WTC11 (cell line): Measurements from ENCODE around the gene EVC. TPM values are rescaled to one million over a fixed set of nuclear protein-coding genes. Genes with fewer than 3 reads are reported as not detected.

Experiments
- ATAC-seq: fragments of 200-7000 bp; cut with Tn5 transposase; 2 replicates; pipeline ENCODE4 v1.10.0; 2021; ENCODE audit warnings: mild to moderate bottlenecking, moderate library complexity
- CTCF ChIA-PET: fragments of 300-600 bp; sonication (Branson Sonifier 250); formaldehyde crosslinking; loops from one replicate; lab custom pipeline; 2021; ENCODE audit warnings: antibody characterized with exemption; lab: Charles Lee
- POLR2A ChIA-PET: fragments of 350-600 bp; sonication (Branson Sonifier 250); formaldehyde crosslinking; loops from one replicate; lab custom pipeline; 2021; ENCODE audit warnings: antibody characterized with exemption; lab: Charles Lee
- DNase-seq: peaks from one replicate; pipeline ENCODE4 v3.0.0; 2021; ENCODE audit warnings: low spot score
- H3K27ac Mint-ChIP-seq: 2 replicates; pipeline ENCODE4 v1.8.0; 2021; ENCODE audit warnings: mixed read lengths
- H3K27me3 Mint-ChIP-seq: 2 replicates; pipeline ENCODE4 v1.8.0; 2021; ENCODE audit warnings: low read depth, mild to moderate bottlenecking, moderate library complexity, mixed read lengths
- H3K36me3 Mint-ChIP-seq: 2 replicates; pipeline ENCODE4 v1.8.0; 2021; ENCODE audit warnings: mixed read lengths
- H3K4me1 Mint-ChIP-seq: 2 replicates; pipeline ENCODE4 v1.8.0; 2022; ENCODE audit warnings: mixed read lengths
- H3K4me3 Mint-ChIP-seq: 2 replicates; pipeline ENCODE4 v1.8.0; 2021; ENCODE audit warnings: mild to moderate bottlenecking, moderate library complexity, mixed read lengths
- H3K9me3 Mint-ChIP-seq: 2 replicates; pipeline ENCODE4 v1.8.0; 2021; ENCODE audit warnings: mixed read lengths
- AR ChIP-seq: fragments of 250-450 bp; sonication (Bioruptor Pico); IDR thresholded peaks from 2 replicates; pipeline ENCODE4 v1.9.0; 2021; ENCODE audit warnings: mild to moderate bottlenecking
- ATF2 ChIP-seq: sonication (generic); formaldehyde crosslinking; IDR thresholded peaks from 2 replicates; pipeline ENCODE4 v1.8.1; 2022; ENCODE audit warnings: low read depth, missing genetic modification reagents, borderline replicate concordance
- CDX4 ChIP-seq: fragments of 250-450 bp; sonication (Bioruptor Pico); IDR thresholded peaks from 2 replicates; pipeline ENCODE4 v1.9.0; 2021; ENCODE audit warnings: moderate library complexity, mild to moderate bottlenecking, inconsistent platforms, borderline replicate concordance
- E2F1 ChIP-seq: sonication (generic); formaldehyde crosslinking; IDR thresholded peaks from 2 replicates; pipeline ENCODE4 v1.8.0; 2022; ENCODE audit warnings: mild to moderate bottlenecking, missing genetic modification reagents
- FOXP1 ChIP-seq: sonication (generic); formaldehyde crosslinking; IDR thresholded peaks from 2 replicates; pipeline ENCODE4 v1.8.0; 2022; ENCODE audit warnings: missing genetic modification reagents, mild to moderate bottlenecking, moderate library complexity, borderline replicate concordance
- FOXP4 ChIP-seq: sonication (generic); formaldehyde crosslinking; IDR thresholded peaks from 2 replicates; pipeline ENCODE4 v1.8.0; 2022; ENCODE audit warnings: mild to moderate bottlenecking, missing genetic modification reagents
- GTF2I ChIP-seq: fragments of 250-450 bp; sonication (Bioruptor Pico); conservative IDR thresholded peaks from 2 replicates; pipeline ENCODE4 v1.4.0; 2021; ENCODE audit warnings: mild to moderate bottlenecking
- IRF2 ChIP-seq: sonication (generic); formaldehyde crosslinking; IDR thresholded peaks from 2 replicates; pipeline ENCODE4 v1.8.0; 2022; ENCODE audit warnings: low read depth, missing genetic modification reagents, borderline replicate concordance
- JAZF1 ChIP-seq: fragments of 250-450 bp; sonication (Bioruptor Pico); IDR thresholded peaks from 2 replicates; pipeline ENCODE4 v1.9.0; 2021; ENCODE audit warnings: moderate library complexity, mild to moderate bottlenecking, inconsistent platforms
- NR1H2 ChIP-seq: sonication (generic); formaldehyde crosslinking; IDR thresholded peaks from 2 replicates; pipeline ENCODE4 v1.9.0; 2021; ENCODE audit warnings: mild to moderate bottlenecking, moderate library complexity, missing genetic modification reagents
- TP53 ChIP-seq: sonication (generic); formaldehyde crosslinking; IDR thresholded peaks from 2 replicates; pipeline ENCODE4 v1.8.1; 2023; ENCODE audit warnings: mild to moderate bottlenecking, missing genetic modification reagents
- ZNF396 ChIP-seq: fragments of 250-450 bp; sonication (Bioruptor Pico); IDR thresholded peaks from 2 replicates; pipeline ENCODE4 v1.8.0; 2021; ENCODE audit warnings: mild to moderate bottlenecking, moderate library complexity, borderline replicate concordance
- ZNF416 ChIP-seq: fragments of 250-450 bp; sonication (Bioruptor Pico); IDR thresholded peaks from 2 replicates; pipeline ENCODE4 v1.9.0; 2021; ENCODE audit warnings: mild to moderate bottlenecking, inconsistent platforms
- ZNF423 ChIP-seq: fragments of 250-450 bp; sonication (Bioruptor Pico); IDR thresholded peaks from 2 replicates; pipeline ENCODE4 v2.1.2; 2022; ENCODE audit warnings: mild to moderate bottlenecking, moderate library complexity
- total RNA-seq: library from RNA; stranded (reverse); gene quantifications from 3 replicates; pipeline ENCODE4 v1.2.3, GENCODE V29; 2021
- TF ChIP-seq, protein P1 (sequence below): sonication (generic); formaldehyde crosslinking; IDR thresholded peaks from 2 replicates; pipeline ENCODE4 v1.8.0; 2023; ENCODE audit warnings: missing genetic modification reagents
- TF ChIP-seq, protein P2 (sequence below): fragments of 200-600 bp; IDR thresholded peaks from 2 replicates; pipeline ENCODE4 v1.8.0; 2022; ENCODE audit warnings: antibody characterized with exemption
- TF ChIP-seq, protein P3 (sequence below): sonication (generic); formaldehyde crosslinking; IDR thresholded peaks from 2 replicates; pipeline ENCODE4 v1.8.1; 2023; ENCODE audit warnings: mild to moderate bottlenecking, missing genetic modification reagents
- TF ChIP-seq, protein P4 (sequence below): fragments of 250-450 bp; sonication (Bioruptor Pico); IDR thresholded peaks from 2 replicates; pipeline ENCODE4 v1.9.0; 2021; ENCODE audit warnings: mild to moderate bottlenecking

The EVC gene
- total RNA-seq, 1 experiment from 2014 or later = 12.5 TPM

DNA sequence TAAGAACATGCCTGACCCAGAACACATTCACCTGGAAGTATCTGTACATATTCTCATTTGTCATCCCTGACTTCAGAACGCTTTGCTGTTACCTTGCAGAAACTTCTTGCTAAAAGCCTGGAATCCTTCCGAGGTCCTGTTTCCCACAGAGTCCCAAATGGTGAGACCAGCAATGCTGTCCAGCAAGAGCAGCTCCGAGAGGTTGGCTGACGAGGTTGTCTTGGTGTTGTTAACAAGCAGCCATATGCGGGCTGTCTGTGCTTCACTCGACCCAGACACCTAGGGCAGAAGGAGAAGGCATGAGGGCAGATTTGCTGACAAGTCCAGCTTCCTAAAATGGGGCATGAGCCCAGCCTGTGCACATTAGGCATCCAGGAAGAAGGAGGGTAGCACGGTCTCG lies 21.9 kb upstream of the EVC start:
- CTCF ChIA-PET = no interaction called here
- DNase-seq = no peak
- Mint-ChIP-seq H3K4me3 (no peak overlapping the region), H3K36me3 (peaks cover 37% of the 10 kb centered on the region), H3K4me1 (no peaks in the 10 kb centered on the region), H3K9me3 (no peaks in the 10 kb centered on the region), H3K27me3 (no peaks in the 10 kb centered on the region), H3K27ac (no peak overlapping the region)
- no peak for ATAC-seq
- POLR2A ChIA-PET = no interaction called here
- TF ChIP-seq ZNF416 (CRISPR knock-in tag) = no peak
- TF ChIP-seq FOXP1 = no peak
- TF ChIP-seq ZNF396 (CRISPR knock-in tag) = no peak
- no peak for TF ChIP-seq E2F1
- no peak for TF ChIP-seq NR1H2 (CRISPR knock-in tag)

GRCh38 chr4:5691491-5692132 lies 19.4 kb upstream of the EVC start:
- no peak for TF ChIP-seq CDX4
- TF ChIP-seq, protein P1, sequence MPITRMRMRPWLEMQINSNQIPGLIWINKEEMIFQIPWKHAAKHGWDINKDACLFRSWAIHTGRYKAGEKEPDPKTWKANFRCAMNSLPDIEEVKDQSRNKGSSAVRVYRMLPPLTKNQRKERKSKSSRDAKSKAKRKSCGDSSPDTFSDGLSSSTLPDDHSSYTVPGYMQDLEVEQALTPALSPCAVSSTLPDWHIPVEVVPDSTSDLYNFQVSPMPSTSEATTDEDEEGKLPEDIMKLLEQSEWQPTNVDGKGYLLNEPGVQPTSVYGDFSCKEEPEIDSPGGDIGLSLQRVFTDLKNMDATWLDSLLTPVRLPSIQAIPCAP (CRISPR knock-in tag) = no peak
- no peak for TF ChIP-seq ATF2
- TF ChIP-seq, protein P2, sequence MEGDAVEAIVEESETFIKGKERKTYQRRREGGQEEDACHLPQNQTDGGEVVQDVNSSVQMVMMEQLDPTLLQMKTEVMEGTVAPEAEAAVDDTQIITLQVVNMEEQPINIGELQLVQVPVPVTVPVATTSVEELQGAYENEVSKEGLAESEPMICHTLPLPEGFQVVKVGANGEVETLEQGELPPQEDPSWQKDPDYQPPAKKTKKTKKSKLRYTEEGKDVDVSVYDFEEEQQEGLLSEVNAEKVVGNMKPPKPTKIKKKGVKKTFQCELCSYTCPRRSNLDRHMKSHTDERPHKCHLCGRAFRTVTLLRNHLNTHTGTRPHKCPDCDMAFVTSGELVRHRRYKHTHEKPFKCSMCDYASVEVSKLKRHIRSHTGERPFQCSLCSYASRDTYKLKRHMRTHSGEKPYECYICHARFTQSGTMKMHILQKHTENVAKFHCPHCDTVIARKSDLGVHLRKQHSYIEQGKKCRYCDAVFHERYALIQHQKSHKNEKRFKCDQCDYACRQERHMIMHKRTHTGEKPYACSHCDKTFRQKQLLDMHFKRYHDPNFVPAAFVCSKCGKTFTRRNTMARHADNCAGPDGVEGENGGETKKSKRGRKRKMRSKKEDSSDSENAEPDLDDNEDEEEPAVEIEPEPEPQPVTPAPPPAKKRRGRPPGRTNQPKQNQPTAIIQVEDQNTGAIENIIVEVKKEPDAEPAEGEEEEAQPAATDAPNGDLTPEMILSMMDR = no peak
- no peak for TF ChIP-seq GTF2I (CRISPR knock-in tag)
- no peak for TF ChIP-seq ZNF423
- no peak for TF ChIP-seq AR
- peak overlapping the region; percentile 57; the same call in 1 of the 2 replicates for H3K27ac Mint-ChIP-seq
- no peaks in the 10 kb centered on the region for H3K9me3 Mint-ChIP-seq
- DNase-seq (no peak), ATAC-seq (no peak)
- POLR2A ChIA-PET = no interaction called here
- no peaks in the 10 kb centered on the region for H3K27me3 Mint-ChIP-seq
- peaks cover 19% of the 10 kb centered on the region for H3K36me3 Mint-ChIP-seq
- no peak overlapping the region for H3K4me3 Mint-ChIP-seq
- CTCF ChIA-PET = no interaction called here
- H3K4me1 Mint-ChIP-seq = no peaks in the 10 kb centered on the region

DNA sequence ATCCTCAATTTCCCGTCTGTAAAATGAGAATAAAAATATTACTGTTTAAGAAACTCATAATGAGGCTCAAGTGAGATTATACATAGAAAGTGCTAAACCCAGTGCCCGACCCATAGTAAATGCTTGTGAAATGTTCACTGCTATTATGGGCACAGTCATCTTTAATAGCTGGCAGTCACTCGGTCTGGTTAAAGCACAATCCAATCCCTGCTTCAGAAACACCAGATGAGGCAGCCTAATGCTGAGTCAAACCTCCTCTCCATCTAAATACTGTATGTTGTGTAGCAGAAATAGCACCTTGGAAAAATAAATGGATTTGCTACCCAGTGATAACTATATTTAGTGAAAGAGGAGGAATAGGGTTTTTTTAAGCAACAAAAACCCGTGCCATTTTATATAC lies 17.1 kb upstream of the EVC start:
- Mint-ChIP-seq H3K36me3 (peaks cover 9% of the 10 kb centered on the region), H3K9me3 (no peaks in the 10 kb centered on the region), H3K4me3 (no peak overlapping the region), H3K4me1 (no peaks in the 10 kb centered on the region), H3K27ac (no peak overlapping the region), H3K27me3 (no peaks in the 10 kb centered on the region)
- ChIA-PET POLR2A (no interaction called here), CTCF (no interaction called here)
- no peak for DNase-seq
- ATAC-seq = no peak
- TF ChIP-seq, protein P3, sequence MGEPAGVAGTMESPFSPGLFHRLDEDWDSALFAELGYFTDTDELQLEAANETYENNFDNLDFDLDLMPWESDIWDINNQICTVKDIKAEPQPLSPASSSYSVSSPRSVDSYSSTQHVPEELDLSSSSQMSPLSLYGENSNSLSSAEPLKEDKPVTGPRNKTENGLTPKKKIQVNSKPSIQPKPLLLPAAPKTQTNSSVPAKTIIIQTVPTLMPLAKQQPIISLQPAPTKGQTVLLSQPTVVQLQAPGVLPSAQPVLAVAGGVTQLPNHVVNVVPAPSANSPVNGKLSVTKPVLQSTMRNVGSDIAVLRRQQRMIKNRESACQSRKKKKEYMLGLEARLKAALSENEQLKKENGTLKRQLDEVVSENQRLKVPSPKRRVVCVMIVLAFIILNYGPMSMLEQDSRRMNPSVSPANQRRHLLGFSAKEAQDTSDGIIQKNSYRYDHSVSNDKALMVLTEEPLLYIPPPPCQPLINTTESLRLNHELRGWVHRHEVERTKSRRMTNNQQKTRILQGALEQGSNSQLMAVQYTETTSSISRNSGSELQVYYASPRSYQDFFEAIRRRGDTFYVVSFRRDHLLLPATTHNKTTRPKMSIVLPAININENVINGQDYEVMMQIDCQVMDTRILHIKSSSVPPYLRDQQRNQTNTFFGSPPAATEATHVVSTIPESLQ (CRISPR knock-in tag) = no peak
- TF ChIP-seq JAZF1 = no peak
- TF ChIP-seq TP53 (CRISPR knock-in tag) = no peak
- TF ChIP-seq, protein P4, sequence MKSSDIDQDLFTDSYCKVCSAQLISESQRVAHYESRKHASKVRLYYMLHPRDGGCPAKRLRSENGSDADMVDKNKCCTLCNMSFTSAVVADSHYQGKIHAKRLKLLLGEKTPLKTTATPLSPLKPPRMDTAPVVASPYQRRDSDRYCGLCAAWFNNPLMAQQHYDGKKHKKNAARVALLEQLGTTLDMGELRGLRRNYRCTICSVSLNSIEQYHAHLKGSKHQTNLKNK = no peak
- no peak for TF ChIP-seq IRF2 (CRISPR knock-in tag)
- TF ChIP-seq FOXP4 = no peak
